Endothelial cell of umbilical vein (primary cell): Measurements from ENCODE around the gene SPAAR. TPM values are rescaled to one million over a fixed set of nuclear protein-coding genes. Genes with fewer than 3 reads are reported as not detected.

Experiments
- BruUV-seq: library from RNA; stranded (reverse); fragments of 400-500 nt; replicated peaks from 2 replicates; lab custom pipeline; 2021; lab: Mats Ljungman, UMichigan
- CTCF ChIA-PET: fragments of 300-600, 350-600 bp; sonication (Branson Sonifier 250); formaldehyde crosslinking; loops from one replicate; lab custom pipeline; 2021; ENCODE audit warnings: antibody characterized with exemption, inconsistent platforms; lab: Charles Lee
- POLR2A ChIA-PET: fragments of 300-600, 350-600 bp; sonication (Branson Sonifier 250); formaldehyde crosslinking; loops from one replicate; lab custom pipeline; 2021; ENCODE audit warnings: antibody characterized with exemption, inconsistent platforms; lab: Charles Lee
- DNase-seq: peaks from one replicate; pipeline ENCODE4 v3.0.0-alpha.2; 2011; ENCODE audit warnings: low read depth, low spot score
- FAIRE-seq: peaks from 2 replicates; lab custom pipeline; 2011; peaks lifted over from hg19 to GRCh38; lab: Jason Lieb, UNC
- H2AFZ ChIP-seq: 2 replicates; pipeline ENCODE4 v1.6.0; 2012; ENCODE audit warnings: low read depth, low read length, control low read depth, inconsistent platforms
- H3K27ac ChIP-seq: 2 replicates; pipeline ENCODE4 v1.5.1; 2011; ENCODE audit warnings: low read depth, mild to moderate bottlenecking, control low read depth, low read length, moderate library complexity; ENCODE audit not compliant: insufficient read depth
- H3K27me3 ChIP-seq, 2 experiments: 2 replicates each; pipeline versions ENCODE4 v1.6.0 to v1.6.1; 2011; ENCODE audit warnings: low read length in 2 of 2, mixed read lengths in 1 of 2; ENCODE audit not compliant: control insufficient read depth in 2 of 2, insufficient read depth in 2 of 2
- H3K36me3 ChIP-seq, 2 experiments: 2 replicates in 1 of 2; 3 replicates in 1 of 2; pipeline ENCODE4 v1.5.1; 2011; ENCODE audit warnings: low read length in 2 of 2, mild to moderate bottlenecking in 1 of 2, moderate library complexity in 1 of 2; ENCODE audit not compliant: control insufficient read depth in 2 of 2, insufficient read depth in 2 of 2; ENCODE audit errors: extremely low read depth in 1 of 2
- H3K4me1 ChIP-seq: 3 replicates; pipeline ENCODE4 v1.5.1; 2011; ENCODE audit warnings: mild to moderate bottlenecking, low read length; ENCODE audit not compliant: control insufficient read depth, insufficient read depth; ENCODE audit errors: extremely low read depth
- H3K4me2 ChIP-seq: 2 replicates; pipeline ENCODE4 v1.6.1; 2011; ENCODE audit warnings: low read length, control low read depth, mixed read lengths; ENCODE audit not compliant: insufficient read depth
- H3K4me3 ChIP-seq, 3 experiments: fragments of 200-600 bp in 1 of 3; sonication (generic), shearing (Covaris generic) in 1 of 3; replicated peaks in 1 of 3; 2 replicates each; pipeline ENCODE4 v1.5.1; 2011 to 2016; ENCODE audit warnings: control low read depth in 3 of 3, low read length in 3 of 3, mild to moderate bottlenecking in 2 of 3, inconsistent platforms in 1 of 3, low read depth in 1 of 3, moderate library complexity in 1 of 3; ENCODE audit not compliant: insufficient read depth in 1 of 3
- H3K79me2 ChIP-seq: 2 replicates; pipeline ENCODE4 v1.6.0; 2012; ENCODE audit warnings: low read length, inconsistent platforms; ENCODE audit not compliant: control insufficient read depth, insufficient read depth
- H3K9ac ChIP-seq: replicated peaks from 2 replicates; pipeline ENCODE3; 2011; ENCODE audit warnings: low read length, control low read depth; ENCODE audit not compliant: insufficient read depth; ENCODE audit errors: extremely low read depth
- H3K9me1 ChIP-seq: replicated peaks from 3 replicates; pipeline ENCODE4 v1.6.0; 2011; ENCODE audit warnings: mild to moderate bottlenecking, low read length; ENCODE audit not compliant: control insufficient read depth, insufficient read depth; ENCODE audit errors: extremely low read depth
- H3K9me3 ChIP-seq: replicated peaks from 2 replicates; pipeline ENCODE4 v1.5.1; 2012; ENCODE audit warnings: low read length, inconsistent platforms; ENCODE audit not compliant: control insufficient read depth, insufficient read depth
- H4K20me1 ChIP-seq: replicated peaks from 2 replicates; pipeline ENCODE3; 2011; ENCODE audit warnings: mild to moderate bottlenecking, low read length; ENCODE audit not compliant: control insufficient read depth, insufficient read depth; ENCODE audit errors: extremely low read depth
- EZH2 ChIP-seq: IDR thresholded peaks from 2 replicates; pipeline ENCODE4 v1.6.1; 2012; ENCODE audit warnings: borderline replicate concordance, low read depth, mild to moderate bottlenecking, moderate library complexity, low read length, inconsistent platforms; ENCODE audit not compliant: severe bottlenecking
- FOS ChIP-seq: IDR thresholded peaks from 2 replicates; pipeline ENCODE4 v1.6.1; 2011; ENCODE audit warnings: mild to moderate bottlenecking, low read length, moderate library complexity, borderline replicate concordance; ENCODE audit not compliant: insufficient read depth
- GATA2 ChIP-seq: IDR thresholded peaks from 2 replicates; pipeline ENCODE4 v1.7.0; 2011; ENCODE audit warnings: low read depth, mild to moderate bottlenecking, moderate library complexity, mixed read lengths, low read length; ENCODE audit not compliant: insufficient read length, insufficient read depth
- JUN ChIP-seq: IDR thresholded peaks from 2 replicates; pipeline ENCODE4 v1.6.1; 2011; ENCODE audit warnings: borderline replicate concordance, low read depth; ENCODE audit not compliant: insufficient read length, insufficient read depth
- MYC ChIP-seq: IDR thresholded peaks from one replicate; pipeline ENCODE4 v1.6.1; 2011; ENCODE audit warnings: mild to moderate bottlenecking, low read depth, low read length
- POLR2A ChIP-seq: IDR thresholded peaks from 2 replicates; pipeline ENCODE4 v1.6.1; 2012; ENCODE audit warnings: low read depth, mild to moderate bottlenecking, control low read depth, low read length
- POLR2AphosphoS5 ChIP-seq: IDR thresholded peaks from 2 replicates; pipeline ENCODE4 v1.6.1; 2012; ENCODE audit warnings: low read depth, mild to moderate bottlenecking, control low read depth, low read length, moderate library complexity; ENCODE audit not compliant: insufficient read depth
- dilution Hi-C: fragments of 300-500 bp; cut with MboI; formaldehyde crosslinking; loops from one replicate; pipeline ENCODE4 v1.15.0; 2019; ENCODE audit warnings: low sequenced_read_pairs; ENCODE audit not compliant: extremely low pct_ligation_motif_present
- intact Hi-C: fragments of 100-400 bp; cut with micrococcal nuclease; formaldehyde crosslinking; loops from one replicate; pipeline ENCODE4 v1.10.0; 2022
- polyA plus RNA-seq, 4 experiments: library from polyadenylated mRNA; depleted of rRNA in 3 of 4; stranded (reverse) in 3 of 4; unstranded in 1 of 4; fragments of >200 nt; gene quantifications; 2 replicates each; pipeline versions ENCODE4 v1.2.1 to v1.2.3, GENCODE V29; 2011 to 2012; ENCODE audit warnings: missing spikeins in 1 of 4
- total RNA-seq: library from RNA; stranded (reverse); gene quantifications from 2 replicates; pipeline ENCODE4 v1.2.3, GENCODE V29; 2021
- TF ChIP-seq, protein P1 (sequence below): IDR thresholded peaks from 2 replicates; pipeline ENCODE4 v1.6.1; 2011; ENCODE audit not compliant: insufficient read depth, insufficient read length
- TF ChIP-seq, protein P2 (sequence below), 2 donors: IDR thresholded peaks; 1 replicate in 1 of 2; 2 replicates in 1 of 2; pipeline ENCODE4 v1.5.1; 2011; ENCODE audit warnings: low read length in 2 of 2, mild to moderate bottlenecking in 2 of 2, moderate library complexity in 2 of 2, control low read depth in 1 of 2, inconsistent platforms in 1 of 2, low read depth in 1 of 2; ENCODE audit not compliant: insufficient read depth in 1 of 2; ENCODE audit errors: extremely low read depth in 1 of 2

SPAAR gene
- total and polyA plus RNA-seq, 2 donors (not counting 3 experiments of a cell fraction or from before 2014, with no cell fraction given), result 20.8 to 24.8 TPM

DNA sequence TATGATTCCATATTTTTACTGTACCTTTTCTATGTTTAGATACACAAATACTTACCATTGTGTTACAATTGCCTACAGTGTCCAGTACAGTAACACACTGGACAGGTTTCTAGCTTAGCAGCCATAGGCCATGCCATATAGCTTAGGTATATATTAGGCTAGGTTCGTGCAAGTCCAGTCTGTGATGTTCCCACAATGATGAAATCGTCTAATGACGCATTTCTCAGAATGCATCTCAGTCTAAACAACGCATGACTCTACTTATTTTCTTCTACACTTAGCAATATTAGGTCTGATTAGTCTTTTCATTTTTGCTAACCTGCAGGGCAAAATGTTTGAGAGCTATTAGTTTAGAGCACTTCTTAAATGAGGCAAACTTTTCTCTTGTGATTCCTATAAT is 26.0 kb downstream of the SPAAR start:
- BruUV-seq, result no TSS peak
- TF ChIP-seq JUN (no peak), FOS (no peak), POLR2A (no peak), MYC (no peak), GATA2 (no peak), POLR2AphosphoS5 (no peak), EZH2 (no peak)
- TF ChIP-seq, protein P1, sequence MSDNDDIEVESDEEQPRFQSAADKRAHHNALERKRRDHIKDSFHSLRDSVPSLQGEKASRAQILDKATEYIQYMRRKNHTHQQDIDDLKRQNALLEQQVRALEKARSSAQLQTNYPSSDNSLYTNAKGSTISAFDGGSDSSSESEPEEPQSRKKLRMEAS, result no peak
- TF ChIP-seq, protein P2, sequence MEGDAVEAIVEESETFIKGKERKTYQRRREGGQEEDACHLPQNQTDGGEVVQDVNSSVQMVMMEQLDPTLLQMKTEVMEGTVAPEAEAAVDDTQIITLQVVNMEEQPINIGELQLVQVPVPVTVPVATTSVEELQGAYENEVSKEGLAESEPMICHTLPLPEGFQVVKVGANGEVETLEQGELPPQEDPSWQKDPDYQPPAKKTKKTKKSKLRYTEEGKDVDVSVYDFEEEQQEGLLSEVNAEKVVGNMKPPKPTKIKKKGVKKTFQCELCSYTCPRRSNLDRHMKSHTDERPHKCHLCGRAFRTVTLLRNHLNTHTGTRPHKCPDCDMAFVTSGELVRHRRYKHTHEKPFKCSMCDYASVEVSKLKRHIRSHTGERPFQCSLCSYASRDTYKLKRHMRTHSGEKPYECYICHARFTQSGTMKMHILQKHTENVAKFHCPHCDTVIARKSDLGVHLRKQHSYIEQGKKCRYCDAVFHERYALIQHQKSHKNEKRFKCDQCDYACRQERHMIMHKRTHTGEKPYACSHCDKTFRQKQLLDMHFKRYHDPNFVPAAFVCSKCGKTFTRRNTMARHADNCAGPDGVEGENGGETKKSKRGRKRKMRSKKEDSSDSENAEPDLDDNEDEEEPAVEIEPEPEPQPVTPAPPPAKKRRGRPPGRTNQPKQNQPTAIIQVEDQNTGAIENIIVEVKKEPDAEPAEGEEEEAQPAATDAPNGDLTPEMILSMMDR (IDR thresholded peaks at IDR 0.05; ENCODE audit: extremely low read depth in 1 of 2, insufficient read depth in 1 of 2, low read depth in 1 of 2, low read length in 2 of 2), result no peak
- Histone ChIP-seq H4K20me1 (no peaks in the 10 kb centered on the region), H3K4me2 (no peak overlapping the region), H2AFZ (no peak overlapping the region), H3K9me3 (no peaks in the 10 kb centered on the region), H3K36me3 (no peaks in the 10 kb centered on the region), H3K4me1 (no peaks in the 10 kb centered on the region), H3K27me3 (no peaks in the 10 kb centered on the region), H3K4me3 (no peak overlapping the region), H3K9me1 (no peaks in the 10 kb centered on the region), H3K9ac (no peak overlapping the region), H3K27ac (no peak overlapping the region), H3K79me2 (no peaks in the 10 kb centered on the region)
- FAIRE-seq, result no peak
- POLR2A ChIA-PET, result no interaction called here
- intact Hi-C loops (no loop called here), dilution Hi-C loops (no loop called here)
- no peak for DNase-seq
- CTCF ChIA-PET, result interaction anchor here (0.5 to 2.7 kb wide), 2 partner anchors 10 to 1669 kb away, joined by 3 to 13 read pairs; no protein-coding TSS in a partner anchor
